H1 (cell line): Measurements from ENCODE around the gene UNC93A. TPM values are rescaled to one million over a fixed set of nuclear protein-coding genes. Genes with fewer than 3 reads are reported as not detected.

ENCODE experiments used
- CTCF ChIA-PET: fragments of 300-600 bp; sonication (Branson Sonifier 250); formaldehyde crosslinking; loops from one replicate; lab custom pipeline; 2021; ENCODE audit not compliant: partially characterized antibody; lab: Charles Lee
- POLR2A ChIA-PET: fragments of 300-600 bp; sonication (Branson Sonifier 250); formaldehyde crosslinking; loops from one replicate; lab custom pipeline; 2021; ENCODE audit warnings: inconsistent platforms; ENCODE audit not compliant: partially characterized antibody; lab: Charles Lee
- DNase-seq, 2 experiments: peaks; one replicate each; pipeline versions ENCODE4 v3.0.0 to v3.0.0-alpha.2; 2010 to 2022; ENCODE audit warnings: low spot score in 2 of 2, low read depth in 1 of 2, mixed read lengths in 1 of 2
- FAIRE-seq: peaks from 2 replicates; lab custom pipeline; 2011; peaks lifted over from hg19 to GRCh38; lab: Jason Lieb, UNC
- H2AFZ ChIP-seq: 2 replicates; pipeline ENCODE4 v1.8.1; 2012; ENCODE audit warnings: low read length, inconsistent platforms
- H2AK5ac ChIP-seq: 2 replicates; pipeline ENCODE4 v1.6.1; 2013; ENCODE audit warnings: low read depth, low read length
- H2BK120ac ChIP-seq: replicated peaks from 2 replicates; pipeline ENCODE3; 2013; ENCODE audit warnings: low read depth, low read length, inconsistent platforms
- H2BK12ac ChIP-seq: 2 replicates; pipeline ENCODE4 v1.6.1; 2013; ENCODE audit warnings: low read depth, low read length
- H2BK15ac ChIP-seq: 2 replicates; pipeline ENCODE4 v1.6.1; 2013; ENCODE audit warnings: low read length
- H2BK20ac ChIP-seq: 2 replicates; pipeline ENCODE4 v1.6.1; 2013; ENCODE audit warnings: low read length
- H2BK5ac ChIP-seq: 2 replicates; pipeline ENCODE4 v1.6.1; 2013; ENCODE audit warnings: low read depth, low read length
- H3K14ac ChIP-seq: 2 replicates; pipeline ENCODE4 v1.6.1; 2013; ENCODE audit warnings: inconsistent platforms; ENCODE audit not compliant: insufficient read length
- H3K18ac ChIP-seq: 2 replicates; pipeline ENCODE4 v1.6.1; 2013; ENCODE audit warnings: low read length; ENCODE audit errors: extremely low read depth
- H3K23ac ChIP-seq: 2 replicates; pipeline ENCODE4 v1.6.1; 2013; ENCODE audit warnings: inconsistent platforms; ENCODE audit not compliant: insufficient read length
- H3K23me2 ChIP-seq: 2 replicates; pipeline ENCODE4 v1.6.1; 2013; ENCODE audit warnings: low read depth, low read length
- H3K27ac ChIP-seq: 2 replicates; pipeline ENCODE4 v1.6.1; 2011; ENCODE audit warnings: low read depth, low read length, inconsistent platforms
- H3K27me3 ChIP-seq, 4 experiments: replicated peaks in 1 of 4; 1 replicate in 1 of 4; 2 replicates in 3 of 4; pipeline versions ENCODE4 v1.6.1 to v1.8.1; 2011 to 2013; ENCODE audit warnings: low read length in 3 of 4, mild to moderate bottlenecking in 3 of 4, inconsistent platforms in 2 of 4, mixed read lengths in 2 of 4, moderate library complexity in 1 of 4; ENCODE audit not compliant: control insufficient read depth in 3 of 4, insufficient read depth in 3 of 4; ENCODE audit errors: extremely low read depth in 1 of 4
- H3K36me3 ChIP-seq, 4 experiments: 2 replicates each; pipeline versions ENCODE4 v1.6.1 to v1.8.1; 2011 to 2013; ENCODE audit warnings: mild to moderate bottlenecking in 4 of 4, low read length in 3 of 4, moderate library complexity in 2 of 4, control low read depth in 1 of 4, inconsistent platforms in 1 of 4; ENCODE audit not compliant: insufficient read depth in 4 of 4, control insufficient read depth in 2 of 4
- H3K4ac ChIP-seq: replicated peaks from 2 replicates; pipeline ENCODE3; 2013; ENCODE audit warnings: low read length, low read depth, mixed read lengths, inconsistent platforms; ENCODE audit not compliant: insufficient read length
- H3K4me1 ChIP-seq, 4 experiments: replicated peaks in 1 of 4; 1 replicate in 1 of 4; 2 replicates in 3 of 4; pipeline versions ENCODE4 v1.6.1 to v1.8.1; 2011 to 2013; ENCODE audit warnings: low read length in 3 of 4, inconsistent platforms in 2 of 4, mixed read lengths in 1 of 4; ENCODE audit not compliant: insufficient read depth in 4 of 4, control insufficient read depth in 3 of 4
- H3K4me2 ChIP-seq, 2 experiments: 2 replicates each; pipeline versions ENCODE4 v1.6.1 to v1.8.1; 2011 to 2013; ENCODE audit warnings: low read depth in 2 of 2, low read length in 2 of 2, control low read depth in 1 of 2, inconsistent platforms in 1 of 2, mild to moderate bottlenecking in 1 of 2; ENCODE audit not compliant: insufficient read depth in 1 of 2
- H3K4me3 ChIP-seq, 4 experiments: fragments of 200-600, 300-600 bp in 1 of 4; sonication (generic), shearing (Covaris generic), sonication (Bioruptor Twin) in 1 of 4; 2 replicates each; pipeline versions ENCODE4 v1.5.1 to v1.8.1; 2011 to 2016; ENCODE audit warnings: low read length in 4 of 4, low read depth in 3 of 4, control low read depth in 2 of 4, inconsistent platforms in 2 of 4, mild to moderate bottlenecking in 2 of 4, mixed read lengths in 1 of 4, moderate library complexity in 1 of 4; ENCODE audit not compliant: insufficient read depth in 2 of 4; ENCODE audit errors: extremely low read depth in 1 of 4
- H3K56ac ChIP-seq: replicated peaks from 2 replicates; pipeline ENCODE3; 2013; ENCODE audit warnings: low read depth, mild to moderate bottlenecking, mixed read lengths, low read length, inconsistent platforms; ENCODE audit not compliant: insufficient read length
- H3K79me1 ChIP-seq: 2 replicates; pipeline ENCODE4 v1.6.1; 2013; ENCODE audit warnings: low read depth, low read length, control low read depth
- H3K79me2 ChIP-seq, 2 experiments: 2 replicates each; pipeline versions ENCODE4 v1.6.1 to v1.8.1; 2012 to 2013; ENCODE audit warnings: low read length in 2 of 2, mild to moderate bottlenecking in 2 of 2, inconsistent platforms in 1 of 2; ENCODE audit not compliant: insufficient read depth in 2 of 2, control insufficient read depth in 1 of 2
- H3K9ac ChIP-seq, 4 experiments: replicated peaks in 1 of 4; 1 replicate in 1 of 4; 2 replicates in 3 of 4; pipeline versions ENCODE4 v1.6.1 to v1.8.1; 2011 to 2013; ENCODE audit warnings: low read depth in 3 of 4, low read length in 3 of 4, control low read depth in 2 of 4, mild to moderate bottlenecking in 2 of 4, moderate library complexity in 2 of 4, inconsistent platforms in 1 of 4; ENCODE audit errors: extremely low read depth in 1 of 4
- H3K9me3 ChIP-seq, 2 experiments: 2 replicates each; pipeline versions ENCODE4 v1.6.1 to v1.8.1; 2012 to 2013; ENCODE audit warnings: mild to moderate bottlenecking in 2 of 2, moderate library complexity in 2 of 2, control low read depth in 1 of 2, inconsistent platforms in 1 of 2, low read depth in 1 of 2, low read length in 1 of 2, mixed read lengths in 1 of 2; ENCODE audit not compliant: insufficient read depth in 2 of 2
- H4K20me1 ChIP-seq, 2 experiments: replicated peaks in 1 of 2; 2 replicates each; pipeline versions ENCODE3 to v1.8.1; 2011 to 2013; ENCODE audit warnings: inconsistent platforms in 2 of 2, low read length in 2 of 2, mild to moderate bottlenecking in 1 of 2; ENCODE audit not compliant: insufficient read depth in 2 of 2, control insufficient read depth in 1 of 2
- H4K5ac ChIP-seq: 2 replicates; pipeline ENCODE4 v1.6.1; 2013; ENCODE audit warnings: low read length, low read depth, mixed read lengths, inconsistent platforms; ENCODE audit not compliant: insufficient read length
- H4K8ac ChIP-seq: 2 replicates; pipeline ENCODE4 v1.8.0; 2013; ENCODE audit warnings: mild to moderate bottlenecking, moderate library complexity, low read length, inconsistent platforms; ENCODE audit not compliant: insufficient read depth; ENCODE audit errors: extremely low read depth
- H4K91ac ChIP-seq: replicated peaks from 2 replicates; pipeline ENCODE3; 2013; ENCODE audit warnings: low read length, mixed read lengths, inconsistent platforms; ENCODE audit not compliant: insufficient read length
- ASH2L ChIP-seq: fragments of 200-600, 300-600 bp; sonication (generic); IDR thresholded peaks from one replicate; pipeline ENCODE4 v1.7.1; 2017; ENCODE audit warnings: low read length
- EP300 ChIP-seq, 2 experiments: IDR thresholded peaks; 1 replicate in 1 of 2; 2 replicates in 1 of 2; pipeline ENCODE4 v1.6.1; 2011 to 2012; ENCODE audit warnings: low read depth in 2 of 2, low read length in 2 of 2, mild to moderate bottlenecking in 2 of 2, borderline replicate concordance in 1 of 2, inconsistent platforms in 1 of 2, moderate library complexity in 1 of 2
- GABPA ChIP-seq: IDR thresholded peaks from 2 replicates; pipeline ENCODE4 v1.6.1; 2011; ENCODE audit warnings: mild to moderate bottlenecking, low read length, moderate library complexity, borderline replicate concordance; ENCODE audit not compliant: insufficient read depth
- JUN ChIP-seq: IDR thresholded peaks from 2 replicates; pipeline ENCODE4 v1.6.1; 2011; ENCODE audit warnings: low read depth, mild to moderate bottlenecking, improper control_type of control experiment, low read length
- KDM1A ChIP-seq: fragments of 200-600, 300-600 bp; sonication (generic); IDR thresholded peaks from 2 replicates; pipeline ENCODE4 v1.7.1; 2016; ENCODE audit warnings: mild to moderate bottlenecking, low read length, borderline replicate concordance
- RAD21 ChIP-seq, 2 experiments: IDR thresholded peaks in 1 of 2; conservative IDR thresholded peaks in 1 of 2; 2 replicates each; pipeline ENCODE4 v1.6.1; 2011; ENCODE audit warnings: low read depth in 2 of 2, low read length in 2 of 2, improper control_type of control experiment in 1 of 2, inconsistent platforms in 1 of 2, mild to moderate bottlenecking in 1 of 2, moderate library complexity in 1 of 2
- RNF2 ChIP-seq: fragments of 200-900, 300-1000 bp; sonication (generic); IDR thresholded peaks from 2 replicates; pipeline ENCODE4 v1.7.1; 2016; ENCODE audit warnings: borderline replicate concordance, low read depth, mild to moderate bottlenecking, antibody characterized with exemption, low read length; ENCODE audit not compliant: poor library complexity, severe bottlenecking; ENCODE audit errors: missing control alignments
- RXRA ChIP-seq: IDR thresholded peaks from 2 replicates; pipeline ENCODE4 v1.6.1; 2011; ENCODE audit warnings: low read depth, mild to moderate bottlenecking, low read length, moderate library complexity; ENCODE audit not compliant: insufficient read depth
- SIRT6 ChIP-seq: IDR thresholded peaks from one replicate; pipeline ENCODE4 v1.7.1; 2012; ENCODE audit warnings: low read length, inconsistent platforms
- WGBS, 2 experiments: shearing (Covaris generic) in 1 of 2; methylation state at CpG; one replicate each; pipeline versions ENCODE4 v1.1.6 to v1.1.7; 2013 to 2015; ENCODE audit warnings: low lambda C conversion rate in 2 of 2, mixed read lengths in 2 of 2, inconsistent platforms in 1 of 2, low coverage in 1 of 2, missing lambda C conversion rate in 1 of 2; ENCODE audit not compliant: insufficient replicate concordance in 2 of 2, insufficient coverage in 1 of 2, insufficient read length in 1 of 2; ENCODE audit errors: extremely low coverage in 1 of 2, missing lambda C conversion rate in 1 of 2; 5-methylcytosine and 5-hydroxymethylcytosine counted together
- polyA plus RNA-seq, 7 experiments: library from polyadenylated mRNA; depleted of rRNA in 3 of 7; stranded (reverse) in 5 of 7; unstranded in 2 of 7; fragments of >200 nt in 5 of 7; fragments of 200-250 nt in 2 of 7; gene quantifications; 1 replicate in 5 of 7; 2 replicates in 1 of 7; 4 replicates in 1 of 7; pipeline versions ENCODE4 v1.2.1 to v1.2.3, GENCODE V29; 2011 to 2013; ENCODE audit warnings: missing spikeins in 2 of 7, mixed read lengths in 2 of 7
- total RNA-seq: library from RNA; stranded (reverse); fragmentation: NEBNext Ultra II Directional; extraction: Animal tissue kit (Norgen Biotek cat#: 25700); gene quantifications from 2 replicates; pipeline ENCODE4 v1.2.1, GENCODE V29; 2021

Gene UNC93A
- total and polyA plus RNA-seq, 2 of the 8 experiments (the other 6 are each of a cell fraction or from before 2014, with no cell fraction given): 0.39 TPM; not detected in 1

DNA sequence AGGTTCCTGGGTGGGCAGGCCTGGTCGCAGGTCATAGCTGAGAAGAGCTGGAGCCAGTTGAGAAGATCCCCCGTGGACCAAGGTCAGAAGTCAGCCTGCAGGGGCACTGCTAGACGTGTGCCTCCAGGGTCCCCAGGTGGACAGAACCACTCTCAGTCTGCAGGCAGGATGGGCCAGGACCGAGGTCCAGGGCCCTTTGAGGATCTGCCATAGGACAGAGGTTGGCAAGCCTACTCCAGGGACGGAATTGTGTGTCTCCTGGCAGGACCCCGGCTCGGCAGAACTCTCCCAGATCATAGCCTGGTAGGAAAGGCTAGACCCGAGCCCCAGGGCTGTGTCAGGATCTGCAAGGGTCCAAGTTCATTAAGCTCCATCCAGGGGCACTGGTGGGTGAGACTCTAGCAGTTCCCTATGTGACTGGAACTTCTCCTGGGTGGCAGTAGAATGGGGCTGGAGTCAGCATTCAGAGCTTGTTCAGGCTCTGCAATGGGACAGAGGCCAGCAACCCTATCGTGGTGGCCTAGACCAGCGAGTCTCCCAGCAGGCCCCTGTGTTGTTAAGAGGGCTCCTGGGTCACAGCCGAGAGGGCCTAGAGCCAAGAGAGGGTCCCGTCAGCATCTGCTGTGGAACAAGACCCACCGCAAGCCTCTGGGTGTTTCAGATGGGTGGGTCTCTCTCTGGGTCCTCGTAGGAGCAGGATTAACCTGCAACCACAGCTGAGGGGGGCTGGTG is 51.9 kb downstream of the UNC93A start:
- H2BK12ac ChIP-seq: no peak overlapping the region
- DNase-seq: no peak
- H3K27me3 ChIP-seq: no peaks in the 10 kb centered on the region; a peak in 1 of 7 replicates
- no peak overlapping the region for H2AK5ac ChIP-seq
- no peak overlapping the region for H2BK120ac ChIP-seq
- H3K79me2 ChIP-seq: no peaks in the 10 kb centered on the region; a peak in 1 of 4 replicates
- H4K8ac ChIP-seq: no peak overlapping the region
- no peak overlapping the region for H4K91ac ChIP-seq
- H4K20me1 ChIP-seq: no peaks in the 10 kb centered on the region
- H3K79me1 ChIP-seq: no peaks in the 10 kb centered on the region
- 88% methylated on average over 14 of the region's 14 CpGs; no CpG with 5 or more reads in 1 of the 2 experiments for WGBS, 2 experiments
- TF ChIP-seq JUN: no peak
- TF ChIP-seq RNF2: no peak
- no peak for TF ChIP-seq EP300 (IDR thresholded peaks at IDR 0.05; ENCODE audit: borderline replicate concordance in 1 of 2, low read depth in 2 of 2, low read length in 2 of 2)
- no peak for TF ChIP-seq RXRA
- TF ChIP-seq KDM1A: no peak
- no peak for TF ChIP-seq GABPA
- no peak for TF ChIP-seq RAD21 (IDR thresholded peaks at IDR 0.05 in 1 of 2, conservative IDR thresholded peaks at IDR 0.05 in 1 of 2; ENCODE audit: low read depth in 2 of 2, low read length in 2 of 2)
- no peak for TF ChIP-seq SIRT6
- no peak for TF ChIP-seq ASH2L
- no peak overlapping the region for H2BK5ac ChIP-seq
- H3K4ac ChIP-seq: no peak overlapping the region
- no peak overlapping the region for H3K27ac ChIP-seq
- H2BK15ac ChIP-seq: no peak overlapping the region
- FAIRE-seq: no peak
- ChIA-PET POLR2A (no interaction called here), CTCF (interaction anchor here (2.3 kb wide), 1 partner anchor 9 kb away, joined by 15 read pairs; no protein-coding TSS in a partner anchor)
- no peaks in the 10 kb centered on the region; a peak in 1 of 8 replicates for H3K36me3 ChIP-seq
- no peaks in the 10 kb centered on the region for H3K9me3 ChIP-seq
- no peak overlapping the region for H4K5ac ChIP-seq
- H3K18ac ChIP-seq: no peak overlapping the region
- no peak overlapping the region for H3K9ac ChIP-seq
- H3K56ac ChIP-seq: no peak overlapping the region
- H3K4me2 ChIP-seq: no peak overlapping the region
- H2AFZ ChIP-seq: no peak overlapping the region
- H3K23me2 ChIP-seq: peaks cover 3% of the 10 kb centered on the region
- H3K23ac ChIP-seq: no peak overlapping the region
- no peak overlapping the region for H3K4me3 ChIP-seq
- H2BK20ac ChIP-seq: no peak overlapping the region
- no peak overlapping the region for H3K14ac ChIP-seq
- H3K4me1 ChIP-seq: peaks cover 0 to 4% (median 0%) of the 10 kb centered on the region in 4 experiments; a peak in 1 of 7 replicates
